ENCODE data around the gene ZSWIM6.
A peak's percentile ranks its signal among the peaks of the same experiment; 100 is the strongest.

The ZSWIM6 gene

GRCh38 chr5:61307191-61307590 lies 24.9 kb upstream of the ZSWIM6 start:
- no peak for DNase-seq (ENCODE audit: low read depth in 2 of 2)

- DNase-seq (ENCODE audit: low read depth in 2 of 2): no peak
Observed at GRCh38 chr5:61307611-61308010, 24.4 kb upstream of the ZSWIM6 start.

GRCh38 chr5:61308712-61309111 lies 23.3 kb upstream of the ZSWIM6 start:
- DNase-seq (ENCODE audit: low read depth in 2 of 2): no peak

- no peak for DNase-seq (ENCODE audit: low read depth in 2 of 2)
Observed at GRCh38 chr5:61309115-61309514, 22.9 kb upstream of the ZSWIM6 start.

GRCh38 chr5:61311056-61311610 lies 20.9 kb upstream of the ZSWIM6 start:
- DNase-seq (ENCODE audit: low read depth in 2 of 2): no peak

GRCh38 chr5:61311836-61312808 lies 19.9 kb upstream of the ZSWIM6 start:
- DNase-seq (ENCODE audit: low read depth in 2 of 2): no peak

GRCh38 chr5:61313960-61314681 lies 17.9 kb upstream of the ZSWIM6 start:
- no peak for DNase-seq (ENCODE audit: low read depth in 2 of 2)

GRCh38 chr5:61318376-61318775 lies 13.7 kb upstream of the ZSWIM6 start:
- no peak for DNase-seq (ENCODE audit: low read depth in 2 of 2)

- DNase-seq (ENCODE audit: low read depth in 2 of 2): no peak
Observed at GRCh38 chr5:61319388-61320146, 12.5 kb upstream of the ZSWIM6 start.

GRCh38 chr5:61320860-61321259 lies 11.2 kb upstream of the ZSWIM6 start:
- DNase-seq (ENCODE audit: low read depth in 2 of 2): no peak

GRCh38 chr5:61321669-61322068 lies 10.4 kb upstream of the ZSWIM6 start:
- no peak for DNase-seq (ENCODE audit: low read depth in 2 of 2)

GRCh38 chr5:61322738-61323725 lies 9.0 kb upstream of the ZSWIM6 start:
- DNase-seq (ENCODE audit: low read depth in 2 of 2): no peak

GRCh38 chr5:61327760-61328753 lies 4.0 kb upstream of the ZSWIM6 start:
- DNase-seq (ENCODE audit: low read depth in 2 of 2): no peak

GRCh38 chr5:61328791-61329549 lies 3.1 kb upstream of the ZSWIM6 start:
- no peak for DNase-seq (ENCODE audit: low read depth in 2 of 2)

- no peak for DNase-seq (ENCODE audit: low read depth in 2 of 2)
Observed at GRCh38 chr5:61329550-61330128, 2.4 kb upstream of the ZSWIM6 start.

- DNase-seq (ENCODE audit: low read depth in 2 of 2): no peak
Observed at GRCh38 chr5:61330341-61330844, 1.7 kb upstream of the ZSWIM6 start.

- DNase-seq (ENCODE audit: low read depth in 2 of 2): peak; percentile 48 to 65
Observed at GRCh38 chr5:61330845-61331406, 1.1 kb upstream of the ZSWIM6 start.

- DNase-seq (ENCODE audit: low read depth in 2 of 2): no peak
Observed at GRCh38 chr5:61332358-61332749, 296 bp downstream of the ZSWIM6 start.

Measured in stimulated activated CD4-positive, alpha-beta T cell treated with anti-CD3 and anti-CD28 coated beads, Interleukin-4, amount 100 ng/mL, for 48 hours (primary cell).